Upper lobe of right lung (tissue), 1 donor: ENCODE data around the gene OSBP2. TPM values are rescaled to one million over a fixed set of nuclear protein-coding genes. Genes with fewer than 3 reads are reported as not detected.

Experiments
- ATAC-seq: fragments of 200-7000 bp; cut with Tn5 transposase; one replicate; pipeline ENCODE4 v1.9.1; 2020; ENCODE audit warnings: mild to moderate bottlenecking, moderate library complexity
- DNase-seq: peaks from one replicate; pipeline ENCODE4 v3.0.0-alpha.2; 2020
- H3K27ac ChIP-seq: fragments of 200-600 bp; one replicate; pipeline ENCODE4 v1.8.0; 2022
- H3K27me3 ChIP-seq: fragments of 200-600 bp; one replicate; pipeline ENCODE4 v1.8.0; 2022; ENCODE audit warnings: mild to moderate bottlenecking
- H3K36me3 ChIP-seq: fragments of 200-600 bp; one replicate; pipeline ENCODE4 v1.8.0; 2022
- H3K4me1 ChIP-seq: fragments of 200-600 bp; one replicate; pipeline ENCODE4 v1.8.0; 2022
- H3K4me3 ChIP-seq: fragments of 200-600 bp; one replicate; pipeline ENCODE4 v1.8.0; 2022; ENCODE audit warnings: mild to moderate bottlenecking
- H3K9me3 ChIP-seq: fragments of 200-600 bp; one replicate; pipeline ENCODE4 v1.8.0; 2022
- intact Hi-C: fragments of 100-400 bp; cut with DNase I; formaldehyde crosslinking; loops from one replicate; pipeline ENCODE4 v1.11.0; 2022
- long read RNA-seq: library from polyadenylated mRNA; unstranded; transcript quantifications from one replicate; pipeline ENCODE4 v2.0.0, GENCODE V29; 2021
- total RNA-seq: library from RNA; stranded (reverse); fragmentation: NEBNext Ultra II Directional; extraction: Animal tissue kit (Norgen Biotek cat#: 25700); gene quantifications from one replicate; pipeline ENCODE4 v1.2.1, GENCODE V29; 2021
- TF ChIP-seq, protein P1 (sequence below): fragments of 200-600 bp; IDR thresholded peaks from one replicate; pipeline ENCODE4 v1.8.0; 2022; ENCODE audit warnings: antibody characterized with exemption
- donor health status: DM: no; HTN: yes; CAD: no; lungs with severe emphysema.

Gene OSBP2, protein sequence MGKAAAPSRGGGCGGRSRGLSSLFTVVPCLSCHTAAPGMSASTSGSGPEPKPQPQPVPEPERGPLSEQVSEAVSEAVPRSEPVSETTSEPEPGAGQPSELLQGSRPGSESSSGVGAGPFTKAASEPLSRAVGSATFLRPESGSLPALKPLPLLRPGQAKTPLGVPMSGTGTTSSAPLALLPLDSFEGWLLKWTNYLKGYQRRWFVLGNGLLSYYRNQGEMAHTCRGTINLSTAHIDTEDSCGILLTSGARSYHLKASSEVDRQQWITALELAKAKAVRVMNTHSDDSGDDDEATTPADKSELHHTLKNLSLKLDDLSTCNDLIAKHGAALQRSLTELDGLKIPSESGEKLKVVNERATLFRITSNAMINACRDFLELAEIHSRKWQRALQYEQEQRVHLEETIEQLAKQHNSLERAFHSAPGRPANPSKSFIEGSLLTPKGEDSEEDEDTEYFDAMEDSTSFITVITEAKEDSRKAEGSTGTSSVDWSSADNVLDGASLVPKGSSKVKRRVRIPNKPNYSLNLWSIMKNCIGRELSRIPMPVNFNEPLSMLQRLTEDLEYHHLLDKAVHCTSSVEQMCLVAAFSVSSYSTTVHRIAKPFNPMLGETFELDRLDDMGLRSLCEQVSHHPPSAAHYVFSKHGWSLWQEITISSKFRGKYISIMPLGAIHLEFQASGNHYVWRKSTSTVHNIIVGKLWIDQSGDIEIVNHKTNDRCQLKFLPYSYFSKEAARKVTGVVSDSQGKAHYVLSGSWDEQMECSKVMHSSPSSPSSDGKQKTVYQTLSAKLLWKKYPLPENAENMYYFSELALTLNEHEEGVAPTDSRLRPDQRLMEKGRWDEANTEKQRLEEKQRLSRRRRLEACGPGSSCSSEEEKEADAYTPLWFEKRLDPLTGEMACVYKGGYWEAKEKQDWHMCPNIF
- total RNA-seq, result 6.0 TPM
- long read RNA-seq, full-length matches to known transcripts, result 3 of 31 reads
- long read RNA-seq, partial matches to known transcripts, result 7 of 31 reads
- long read RNA-seq, other reads (novel, unspliced or antisense), result 21 of 31 reads

DNA sequence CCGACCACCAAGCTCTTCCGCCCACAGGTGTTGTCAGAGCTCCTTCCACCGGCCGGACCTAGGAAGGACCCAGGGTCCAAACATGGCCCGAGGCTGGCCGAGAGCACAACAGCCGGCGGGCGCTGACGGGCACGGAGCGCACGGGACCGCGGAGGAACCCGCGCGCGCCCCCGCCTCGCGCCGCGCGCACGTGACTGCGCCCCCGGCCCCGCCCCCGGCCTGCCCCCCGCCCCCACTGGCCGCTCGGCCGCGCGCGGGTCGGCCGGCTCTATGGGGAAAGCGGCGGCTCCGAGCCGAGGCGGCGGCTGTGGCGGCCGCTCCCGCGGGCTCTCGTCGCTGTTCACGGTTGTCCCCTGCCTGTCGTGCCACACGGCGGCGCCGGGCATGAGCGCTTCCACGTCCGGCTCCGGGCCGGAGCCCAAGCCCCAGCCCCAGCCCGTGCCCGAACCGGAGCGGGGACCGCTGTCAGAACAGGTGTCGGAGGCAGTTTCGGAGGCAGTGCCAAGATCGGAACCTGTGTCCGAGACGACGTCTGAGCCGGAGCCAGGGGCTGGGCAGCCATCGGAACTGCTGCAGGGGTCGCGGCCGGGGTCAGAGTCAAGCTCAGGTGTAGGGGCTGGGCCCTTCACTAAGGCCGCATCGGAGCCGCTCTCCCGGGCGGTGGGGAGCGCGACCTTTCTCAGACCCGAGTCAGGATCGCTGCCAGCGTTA is at the start of gene OSBP2:
TSS of gene OSBP2 (plus strand) at position 235 of the 711 bp plus-strand sequence. CDS start at position 271, 36 bp downstream.
- DNase-seq (peak; percentile 76), ATAC-seq (peak; percentile 84)
- Histone ChIP-seq H3K36me3 (no peaks in the 10 kb centered on the region), H3K27me3 (no peaks in the 10 kb centered on the region), H3K4me3 (peak within 1 kb of the TSS; percentile 51), H3K4me1 (peaks cover 5% of the 10 kb centered on the region), H3K27ac (peak within 1 kb of the TSS; percentile 67), H3K9me3 (no peaks in the 10 kb centered on the region)
- TF ChIP-seq, protein P1, sequence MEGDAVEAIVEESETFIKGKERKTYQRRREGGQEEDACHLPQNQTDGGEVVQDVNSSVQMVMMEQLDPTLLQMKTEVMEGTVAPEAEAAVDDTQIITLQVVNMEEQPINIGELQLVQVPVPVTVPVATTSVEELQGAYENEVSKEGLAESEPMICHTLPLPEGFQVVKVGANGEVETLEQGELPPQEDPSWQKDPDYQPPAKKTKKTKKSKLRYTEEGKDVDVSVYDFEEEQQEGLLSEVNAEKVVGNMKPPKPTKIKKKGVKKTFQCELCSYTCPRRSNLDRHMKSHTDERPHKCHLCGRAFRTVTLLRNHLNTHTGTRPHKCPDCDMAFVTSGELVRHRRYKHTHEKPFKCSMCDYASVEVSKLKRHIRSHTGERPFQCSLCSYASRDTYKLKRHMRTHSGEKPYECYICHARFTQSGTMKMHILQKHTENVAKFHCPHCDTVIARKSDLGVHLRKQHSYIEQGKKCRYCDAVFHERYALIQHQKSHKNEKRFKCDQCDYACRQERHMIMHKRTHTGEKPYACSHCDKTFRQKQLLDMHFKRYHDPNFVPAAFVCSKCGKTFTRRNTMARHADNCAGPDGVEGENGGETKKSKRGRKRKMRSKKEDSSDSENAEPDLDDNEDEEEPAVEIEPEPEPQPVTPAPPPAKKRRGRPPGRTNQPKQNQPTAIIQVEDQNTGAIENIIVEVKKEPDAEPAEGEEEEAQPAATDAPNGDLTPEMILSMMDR, result no peak
- intact Hi-C loops, result no loop called here

DNA sequence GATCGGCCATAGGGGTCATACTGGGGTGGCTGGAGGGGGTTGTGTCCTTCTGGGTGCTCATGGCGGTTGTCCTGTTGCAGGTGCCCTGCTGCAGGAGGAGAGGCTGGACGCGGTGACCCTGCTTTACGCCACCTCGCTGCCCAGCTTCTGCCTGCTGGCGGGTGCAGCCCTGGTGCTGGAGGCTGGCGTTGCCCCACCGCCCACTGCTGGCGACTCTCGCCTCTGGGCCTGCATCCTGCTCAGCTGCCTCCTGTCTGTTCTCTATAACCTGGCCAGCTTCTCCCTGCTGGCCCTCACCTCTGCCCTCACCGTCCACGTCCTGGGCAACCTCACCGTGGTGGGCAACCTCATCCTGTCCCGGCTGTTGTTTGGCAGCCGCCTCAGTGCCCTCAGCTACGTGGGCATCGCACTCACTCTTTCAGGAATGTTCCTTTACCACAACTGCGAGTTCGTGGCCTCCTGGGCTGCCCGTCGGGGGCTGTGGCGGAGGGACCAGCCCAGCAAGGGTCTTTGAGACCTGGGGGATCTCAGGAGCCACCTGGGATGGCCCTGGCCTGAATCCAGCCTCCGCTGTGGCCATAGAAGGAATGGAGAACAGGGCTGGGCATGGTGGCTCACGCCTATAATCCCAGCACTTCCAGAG is 48.0 kb upstream of the OSBP2 start:
- Histone ChIP-seq H3K4me1 (no peaks in the 10 kb centered on the region), H3K27ac (no peak overlapping the region), H3K4me3 (no peak overlapping the region), H3K9me3 (no peaks in the 10 kb centered on the region), H3K27me3 (no peaks in the 10 kb centered on the region), H3K36me3 (no peaks in the 10 kb centered on the region)
- no peak for ATAC-seq
- DNase-seq, result no peak
- intact Hi-C loops, result no loop called here
- TF ChIP-seq, protein P1, result no peak

DNA sequence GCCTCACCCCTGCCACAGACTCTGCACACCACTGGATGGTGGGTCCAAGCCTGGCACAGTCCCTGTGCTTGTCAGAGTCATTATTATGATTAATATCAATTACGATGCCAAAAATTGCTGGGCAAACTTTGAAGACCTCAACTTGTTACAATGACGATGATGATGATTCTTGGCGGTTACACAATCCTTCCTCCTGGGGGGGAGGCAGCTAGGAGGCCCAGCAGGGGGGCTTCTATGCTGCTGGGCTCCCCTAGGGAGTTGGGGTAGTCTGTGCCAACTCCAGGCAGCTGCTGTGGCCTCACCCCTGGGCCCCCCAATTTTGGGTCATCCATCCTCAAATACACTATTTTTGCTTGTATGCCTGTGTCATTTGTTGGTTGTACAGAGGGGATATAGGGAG is 47.1 kb upstream of the OSBP2 start:
- no peaks in the 10 kb centered on the region for H3K9me3 ChIP-seq
- no peak overlapping the region for H3K27ac ChIP-seq
- intact Hi-C loops, result no loop called here
- DNase-seq (no peak), ATAC-seq (no peak)
- H3K36me3 ChIP-seq, result no peaks in the 10 kb centered on the region
- TF ChIP-seq, protein P1, result no peak
- H3K4me3 ChIP-seq, result no peak overlapping the region
- no peaks in the 10 kb centered on the region for H3K27me3 ChIP-seq
- H3K4me1 ChIP-seq, result no peaks in the 10 kb centered on the region

DNA sequence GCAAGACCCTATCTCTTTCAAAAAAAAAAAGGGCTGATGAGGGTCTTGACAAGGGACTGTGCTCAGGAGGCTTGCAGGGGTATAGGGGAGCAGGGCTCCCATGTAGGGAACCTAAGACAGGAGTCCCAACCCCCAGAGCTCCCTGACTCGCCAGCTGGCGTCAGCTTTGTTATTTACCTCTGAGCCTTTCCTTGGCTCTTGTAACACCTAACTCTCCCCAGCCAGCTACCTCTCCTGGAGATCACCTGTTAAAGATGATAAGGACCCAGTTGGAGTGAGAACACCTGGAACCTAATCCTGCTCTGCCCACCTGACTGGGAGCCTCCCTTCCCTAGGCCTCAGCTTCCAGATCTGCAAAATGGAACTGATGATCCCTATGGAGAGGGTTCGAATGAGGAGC is 45.8 kb upstream of the OSBP2 start:
- no peaks in the 10 kb centered on the region for H3K4me1 ChIP-seq
- H3K4me3 ChIP-seq, result no peak overlapping the region
- H3K36me3 ChIP-seq, result no peaks in the 10 kb centered on the region
- H3K27ac ChIP-seq, result no peak overlapping the region
- TF ChIP-seq, protein P1, result no peak
- DNase-seq, result no peak
- no peaks in the 10 kb centered on the region for H3K27me3 ChIP-seq
- ATAC-seq, result no peak
- no peaks in the 10 kb centered on the region for H3K9me3 ChIP-seq
- intact Hi-C loops, result no loop called here
